ENCODE measurements around the gene OBSL1.
A peak's percentile ranks its signal among the peaks of the same experiment; 100 is the strongest.

The OBSL1 gene

DNA sequence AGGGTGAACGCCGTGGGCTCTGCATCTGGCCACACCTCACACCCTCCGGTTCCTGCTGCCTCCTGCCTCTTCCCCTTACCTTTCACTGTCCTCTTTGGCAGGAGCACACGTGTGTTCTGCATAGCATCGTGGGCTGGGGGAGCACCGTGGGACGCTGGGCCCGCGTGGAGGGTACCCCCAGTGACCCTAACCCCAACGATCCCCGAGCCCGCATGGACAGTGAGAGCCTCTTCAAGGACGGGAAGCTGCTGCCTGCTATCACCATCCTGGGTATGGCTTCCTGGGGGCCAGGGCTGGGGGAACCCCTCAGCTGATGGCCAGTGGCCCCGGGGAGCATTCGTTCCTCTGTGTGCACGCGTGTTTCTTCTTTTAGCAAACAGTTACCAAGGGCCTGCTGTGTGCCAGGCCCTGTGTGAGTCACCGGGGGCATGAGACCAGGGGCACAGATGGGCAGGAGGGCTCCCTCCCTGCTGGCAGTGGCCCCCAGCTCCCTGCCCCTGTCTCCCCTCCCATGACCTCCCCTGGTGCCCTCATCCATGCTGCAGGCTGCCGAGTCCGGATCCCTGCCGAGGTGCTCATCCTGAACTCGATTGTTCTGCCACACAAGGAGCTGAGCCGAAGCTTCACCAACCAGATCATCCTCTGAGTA, 65.1 kb downstream of the OBSL1 start:
- peaks cover 5% of the 10 kb centered on the region for H3K36me3 Mint-ChIP-seq (ENCODE audit: low read depth)
- DNase-seq, result no peak
- H3K4me3 Mint-ChIP-seq, result no peak overlapping the region
- peaks cover 52% of the 10 kb centered on the region for H3K4me1 Mint-ChIP-seq
- H3K27me3 Mint-ChIP-seq (ENCODE audit: low read depth, poor library complexity), result peaks cover 39% of the 10 kb centered on the region
- no peaks in the 10 kb centered on the region for H3K9me3 Mint-ChIP-seq
- TF ChIP-seq, protein P1, sequence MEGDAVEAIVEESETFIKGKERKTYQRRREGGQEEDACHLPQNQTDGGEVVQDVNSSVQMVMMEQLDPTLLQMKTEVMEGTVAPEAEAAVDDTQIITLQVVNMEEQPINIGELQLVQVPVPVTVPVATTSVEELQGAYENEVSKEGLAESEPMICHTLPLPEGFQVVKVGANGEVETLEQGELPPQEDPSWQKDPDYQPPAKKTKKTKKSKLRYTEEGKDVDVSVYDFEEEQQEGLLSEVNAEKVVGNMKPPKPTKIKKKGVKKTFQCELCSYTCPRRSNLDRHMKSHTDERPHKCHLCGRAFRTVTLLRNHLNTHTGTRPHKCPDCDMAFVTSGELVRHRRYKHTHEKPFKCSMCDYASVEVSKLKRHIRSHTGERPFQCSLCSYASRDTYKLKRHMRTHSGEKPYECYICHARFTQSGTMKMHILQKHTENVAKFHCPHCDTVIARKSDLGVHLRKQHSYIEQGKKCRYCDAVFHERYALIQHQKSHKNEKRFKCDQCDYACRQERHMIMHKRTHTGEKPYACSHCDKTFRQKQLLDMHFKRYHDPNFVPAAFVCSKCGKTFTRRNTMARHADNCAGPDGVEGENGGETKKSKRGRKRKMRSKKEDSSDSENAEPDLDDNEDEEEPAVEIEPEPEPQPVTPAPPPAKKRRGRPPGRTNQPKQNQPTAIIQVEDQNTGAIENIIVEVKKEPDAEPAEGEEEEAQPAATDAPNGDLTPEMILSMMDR (IDR thresholded peaks at IDR 0.05), result no peak
- H3K27ac Mint-ChIP-seq, result no peak overlapping the region

DNA sequence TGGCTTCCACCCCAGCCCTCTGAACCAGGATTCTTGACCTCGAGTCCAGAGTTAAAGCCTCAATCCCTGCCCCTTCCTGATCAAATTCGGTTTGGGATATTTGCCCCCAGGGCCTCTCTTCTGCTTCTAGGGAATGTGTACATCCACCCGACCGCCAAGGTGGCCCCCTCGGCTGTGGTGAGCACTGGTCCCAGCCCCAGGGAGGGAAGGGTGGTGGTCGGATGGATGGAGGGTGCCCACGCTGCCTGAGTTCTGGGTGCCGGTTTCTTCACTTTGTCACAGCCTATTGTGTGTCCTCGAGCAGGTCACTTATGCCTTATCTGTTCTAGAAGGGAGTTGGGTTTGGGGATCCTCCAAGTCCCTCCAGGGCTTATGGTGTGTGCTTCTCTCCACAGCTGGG, 65.8 kb downstream of the OBSL1 start:
- H3K36me3 Mint-ChIP-seq (ENCODE audit: low read depth), result peaks cover 5% of the 10 kb centered on the region
- peaks cover 52% of the 10 kb centered on the region for H3K4me1 Mint-ChIP-seq
- DNase-seq, result no peak
- TF ChIP-seq, protein P1 (IDR thresholded peaks at IDR 0.05), result no peak
- H3K27me3 Mint-ChIP-seq (ENCODE audit: low read depth, poor library complexity), result peaks cover 40% of the 10 kb centered on the region
- H3K9me3 Mint-ChIP-seq, result no peaks in the 10 kb centered on the region
- H3K27ac Mint-ChIP-seq, result no peak overlapping the region
- no peak overlapping the region for H3K4me3 Mint-ChIP-seq

DNA sequence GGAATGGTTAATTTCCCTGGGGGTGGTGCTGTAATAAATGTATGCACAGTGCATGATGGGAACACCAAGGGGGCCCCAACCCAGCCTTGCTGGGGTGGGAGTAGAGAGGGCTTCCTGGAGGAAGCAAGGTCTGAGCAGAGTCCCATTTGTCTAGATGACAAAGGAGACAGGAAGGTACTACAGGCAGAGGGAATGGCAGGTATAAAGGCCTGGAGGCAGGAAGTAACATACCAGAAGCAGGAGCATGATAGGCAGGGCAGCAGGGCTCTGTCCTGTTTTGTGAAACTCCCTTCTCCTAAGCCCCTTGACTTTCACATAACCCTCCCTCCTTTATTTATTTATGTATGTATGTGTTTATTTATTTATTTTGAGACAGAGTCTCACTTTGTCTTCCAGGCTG, 68.7 kb downstream of the OBSL1 start:
- no peak for DNase-seq
- peaks cover 38% of the 10 kb centered on the region for H3K27me3 Mint-ChIP-seq (ENCODE audit: low read depth, poor library complexity)
- H3K36me3 Mint-ChIP-seq (ENCODE audit: low read depth), result peaks cover 5% of the 10 kb centered on the region
- H3K4me3 Mint-ChIP-seq, result no peak overlapping the region
- H3K27ac Mint-ChIP-seq, result peak overlapping the region; percentile 53
- peaks cover 60% of the 10 kb centered on the region for H3K4me1 Mint-ChIP-seq
- no peaks in the 10 kb centered on the region for H3K9me3 Mint-ChIP-seq
- TF ChIP-seq, protein P1 (IDR thresholded peaks at IDR 0.05), result no peak

DNA sequence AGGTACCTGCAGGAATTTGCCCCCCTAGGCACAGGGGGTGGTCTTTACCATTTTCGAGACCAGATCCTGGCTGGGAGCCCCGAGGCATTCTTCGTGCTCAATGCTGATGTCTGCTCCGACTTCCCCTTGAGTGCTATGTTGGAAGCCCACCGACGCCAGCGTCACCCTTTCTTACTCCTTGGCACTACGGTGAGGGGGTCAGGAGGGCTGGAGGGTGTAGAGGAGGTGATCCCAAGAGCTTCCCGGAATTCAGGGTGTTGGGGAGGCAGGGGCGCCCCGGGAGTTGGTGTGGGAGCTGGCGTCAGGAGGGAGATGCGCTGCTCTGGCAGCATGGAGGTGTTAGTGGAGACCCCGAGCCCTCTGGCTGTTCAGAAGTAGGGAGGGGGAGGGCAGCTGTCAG, 69.5 kb downstream of the OBSL1 start:
- Mint-ChIP-seq H3K36me3 (ENCODE audit: low read depth) (peaks cover 5% of the 10 kb centered on the region), H3K27ac (no peak overlapping the region)

More for the DNA sequence above, 69.5 kb downstream of the OBSL1 start:
- Mint-ChIP-seq H3K27me3 (ENCODE audit: low read depth, poor library complexity) (peaks cover 43% of the 10 kb centered on the region), H3K4me1 (peaks cover 59% of the 10 kb centered on the region), H3K9me3 (no peaks in the 10 kb centered on the region), H3K4me3 (no peak overlapping the region)
- DNase-seq, result no peak
- TF ChIP-seq, protein P1 (IDR thresholded peaks at IDR 0.05), result no peak

Measured in nephron progenitor cell (in vitro differentiated cells).